HepG2 (cell line): ENCODE results near the gene TM4SF1. TPM values are rescaled to one million over a fixed set of nuclear protein-coding genes. Genes with fewer than 3 reads are reported as not detected.
A peak's percentile ranks its signal among the peaks of the same experiment; 100 is the strongest.

Source experiments
- ASH2L ChIP-seq: fragments of 300-600, 200-600 bp; sonication (generic); IDR thresholded peaks from 2 replicates; pipeline ENCODE4 v1.7.0; 2017; ENCODE audit warnings: low read depth, mild to moderate bottlenecking, moderate library complexity, mixed read lengths, low read length; ENCODE audit not compliant: insufficient read length
- ATAD3A ChIP-seq: sonication (generic); formaldehyde crosslinking; IDR thresholded peaks from 2 replicates; pipeline ENCODE4 v1.4.0; 2020; ENCODE audit warnings: missing genetic modification reagents
- CAMTA2 ChIP-seq: sonication (generic); formaldehyde crosslinking; IDR thresholded peaks from 2 replicates; pipeline ENCODE4 v1.4.0; 2020; ENCODE audit warnings: mild to moderate bottlenecking, missing genetic modification reagents, borderline replicate concordance
- CREB1 ChIP-seq, 2 experiments: fragments of 450-650 bp in 1 of 2; IDR thresholded peaks; 2 replicates each; pipeline ENCODE4 v1.6.1; 2016 to 2017; ENCODE audit warnings: control low read depth in 1 of 2, mild to moderate bottlenecking in 1 of 2, missing compliant biosample characterization in 1 of 2, missing genetic modification characterization in 1 of 2
- DR1 ChIP-seq: sonication (generic); formaldehyde crosslinking; IDR thresholded peaks from 2 replicates; pipeline ENCODE4 v1.8.0; 2021; ENCODE audit warnings: mild to moderate bottlenecking, missing genetic modification reagents, inconsistent platforms
- FOSL2 ChIP-seq: sonication (generic); formaldehyde crosslinking; IDR thresholded peaks from 2 replicates; pipeline ENCODE4 v1.4.0; 2020; ENCODE audit warnings: missing genetic modification reagents
- FOXO1 ChIP-seq: sonication (generic); formaldehyde crosslinking; IDR thresholded peaks from 2 replicates; pipeline ENCODE4 v1.4.0; 2020; ENCODE audit warnings: missing genetic modification reagents
- GATA4 ChIP-seq: sonication (generic); IDR thresholded peaks from 2 replicates; pipeline ENCODE4 v1.6.1; 2016; ENCODE audit warnings: antibody characterized with exemption, low read depth, borderline replicate concordance
- GATAD2A ChIP-seq: IDR thresholded peaks from 2 replicates; pipeline ENCODE4 v1.6.1; 2016
- KDM4B ChIP-seq: sonication (generic); formaldehyde crosslinking; IDR thresholded peaks from 2 replicates; pipeline ENCODE4 v1.4.0; 2020; ENCODE audit warnings: missing genetic modification reagents
- KMT2B ChIP-seq: IDR thresholded peaks from 2 replicates; pipeline ENCODE4 v1.6.1; 2016; ENCODE audit warnings: missing genetic modification reagents, missing compliant biosample characterization
- MLLT10 ChIP-seq: sonication (generic); formaldehyde crosslinking; IDR thresholded peaks from 2 replicates; pipeline ENCODE4 v1.4.0; 2020; ENCODE audit warnings: missing genetic modification reagents
- ONECUT2 ChIP-seq: sonication (generic); formaldehyde crosslinking; IDR thresholded peaks from 2 replicates; pipeline ENCODE4 v1.4.0; 2020; ENCODE audit warnings: missing genetic modification reagents
- PAWR ChIP-seq: sonication (generic); formaldehyde crosslinking; IDR thresholded peaks from 2 replicates; pipeline ENCODE4 v1.4.0; 2020; ENCODE audit warnings: missing genetic modification reagents, mild to moderate bottlenecking, borderline replicate concordance
- RBM39 ChIP-seq: fragments of 200-400 bp; formaldehyde crosslinking; IDR thresholded peaks from one replicate; pipeline ENCODE4 v1.6.1; 2018; ENCODE audit warnings: antibody characterized with exemption, mild to moderate bottlenecking, low read depth, low read length; ENCODE audit not compliant: poor library complexity, severe bottlenecking
- SATB2 ChIP-seq: sonication (generic); formaldehyde crosslinking; IDR thresholded peaks from 2 replicates; pipeline ENCODE4 v1.5.0; 2020; ENCODE audit warnings: missing genetic modification reagents
- TBX3 ChIP-seq: fragments of 450-650 bp; IDR thresholded peaks from 2 replicates; pipeline ENCODE4 v1.6.1; 2017; ENCODE audit warnings: antibody characterized with exemption, mild to moderate bottlenecking, inconsistent platforms, borderline replicate concordance
- TCF7 ChIP-seq: sonication (generic); IDR thresholded peaks from 2 replicates; pipeline ENCODE4 v1.6.1; 2016; ENCODE audit warnings: antibody characterized with exemption, low read depth
- TRAFD1 ChIP-seq: sonication (generic); formaldehyde crosslinking; IDR thresholded peaks from 2 replicates; pipeline ENCODE4 v1.5.1; 2020; ENCODE audit warnings: missing genetic modification reagents, mild to moderate bottlenecking, borderline replicate concordance
- ZGPAT ChIP-seq: IDR thresholded peaks from 2 replicates; pipeline ENCODE4 v1.6.1; 2016; ENCODE audit warnings: mild to moderate bottlenecking
- ZMYM4 ChIP-seq: sonication (generic); formaldehyde crosslinking; IDR thresholded peaks from 2 replicates; pipeline ENCODE4 v1.8.1; 2023; ENCODE audit warnings: mild to moderate bottlenecking, missing genetic modification reagents
- ZNF512B ChIP-seq: sonication (generic); formaldehyde crosslinking; IDR thresholded peaks from 2 replicates; pipeline ENCODE4 v1.5.1; 2020; ENCODE audit warnings: missing genetic modification reagents, mild to moderate bottlenecking, borderline replicate concordance
- ZNF577 ChIP-seq: sonication (generic); formaldehyde crosslinking; IDR thresholded peaks from 2 replicates; pipeline ENCODE4 v1.4.0; 2020; ENCODE audit warnings: mild to moderate bottlenecking, low read depth, missing genetic modification reagents, borderline replicate concordance
- ZNF605 ChIP-seq: sonication (generic); formaldehyde crosslinking; IDR thresholded peaks from 2 replicates; pipeline ENCODE4 v1.8.0; 2022; ENCODE audit warnings: mild to moderate bottlenecking, missing genetic modification reagents
- ZNF768 ChIP-seq: sonication (generic); formaldehyde crosslinking; IDR thresholded peaks from 2 replicates; pipeline ENCODE4 v1.4.0; 2020; ENCODE audit warnings: missing genetic modification reagents
- ZNF883 ChIP-seq: sonication (generic); formaldehyde crosslinking; IDR thresholded peaks from 2 replicates; pipeline ENCODE4 v1.5.1; 2020; ENCODE audit warnings: mild to moderate bottlenecking, missing genetic modification reagents; ENCODE audit errors: not compliant biosample characterization
- polyA plus RNA-seq, 8 experiments: library from polyadenylated mRNA; depleted of rRNA in 3 of 8; stranded (reverse) in 7 of 8; unstranded in 1 of 8; fragments of >200 nt; fragmentation: Illumina TruSeq in 4 of 8; extraction: Trizol in 4 of 8; gene quantifications; 2 replicates each; pipeline versions ENCODE4 v1.2.1 to v1.2.3, GENCODE V29; 2011 to 2016; ENCODE audit warnings: low read depth in 4 of 8, missing spikeins in 1 of 8, mixed read lengths in 1 of 8; ENCODE audit not compliant: insufficient read depth in 1 of 8
- total RNA-seq, 5 experiments: library from RNA; depleted of rRNA; stranded (reverse); fragments of >200 nt; fragmentation: Illumina TruSeq; extraction: Trizol; gene quantifications; 2 replicates each; pipeline ENCODE4 v1.2.3, GENCODE V29; 2016; ENCODE audit warnings: low read depth in 1 of 5

Gene TM4SF1
- total and polyA plus RNA-seq, 2 of the 13 experiments (the other 11 are each of a cell fraction or from before 2014, with no cell fraction given) = 431 to 1,359 TPM

- TF ChIP-seq TRAFD1 (CRISPR knock-in tag) (no peak), ONECUT2 (CRISPR knock-in tag) (no peak), KDM4B (CRISPR knock-in tag) (peak; percentile 48; the same call in 1 of the 2 replicates), GATAD2A (CRISPR knock-in tag) (peak; percentile 34), ASH2L (peak; percentile 33), ZNF512B (no peak), ATAD3A (no peak), SATB2 (0 out of 2 replicates have a peak, but pooled peaks have one; percentile 28), CAMTA2 (CRISPR knock-in tag) (no peak), PAWR (CRISPR knock-in tag) (no peak), TBX3 (no peak), DR1 (CRISPR knock-in tag) (peak; percentile 95), MLLT10 (CRISPR knock-in tag) (no peak), GATA4 (0 out of 2 replicates have a peak, but pooled peaks have one; percentile 20), ZNF768 (CRISPR knock-in tag) (no peak), ZNF883 (no peak), ZMYM4 (peak; percentile 36; the same call in 1 of the 2 replicates), FOSL2 (CRISPR knock-in tag) (no peak), KMT2B (CRISPR knock-in tag) (peak; percentile 70), ZGPAT (CRISPR knock-in tag) (peak; percentile 34; the same call in 1 of the 2 replicates), CREB1 (IDR thresholded peaks at IDR 0.05) (no peak), CREB1 (CRISPR knock-in tag; IDR thresholded peaks at IDR 0.05) (peak; percentile 69), ZNF605 (CRISPR knock-in tag) (peak; percentile 51; the same call in 1 of the 2 replicates), ZNF577 (CRISPR knock-in tag) (no peak), RBM39 (no peak), FOXO1 (no peak), TCF7 (no peak)
These were observed 8.3 kb upstream of the TM4SF1 start (continued) for GRCh38 chr3:149385617-149386298.
